HG03060 (cell line): Measurements from ENCODE around the gene RTL10.

Experiments
- ATAC-seq: cut with Tn5 transposase; IDR thresholded peaks from one replicate; pipeline ENCODE4 v1.9.1; 2021; ENCODE audit warnings: low read depth, moderate number of reproducible peaks; ENCODE audit not compliant: unreplicated experiment

Gene RTL10

GRCh38 chr22:19877626-19878339 is 23.1 kb upstream of the RTL10 start:
- ATAC-seq, result no peak

- ATAC-seq, result no peak
Observed at GRCh38 chr22:19876941-19877625, 22.4 kb upstream of the RTL10 start.

GRCh38 chr22:19876314-19876940 is 21.8 kb upstream of the RTL10 start:
- ATAC-seq, result no peak

- no peak for ATAC-seq
Observed at GRCh38 chr22:19875531-19876313, 21.0 kb upstream of the RTL10 start.

GRCh38 chr22:19875061-19875530 is 20.4 kb upstream of the RTL10 start:
- ATAC-seq, result no peak

- no peak for ATAC-seq
Observed at GRCh38 chr22:19874307-19875060, 19.8 kb upstream of the RTL10 start.

GRCh38 chr22:19873960-19874306 is 19.3 kb upstream of the RTL10 start:
- no peak for ATAC-seq

GRCh38 chr22:19873138-19873959 is 18.7 kb upstream of the RTL10 start:
- no peak for ATAC-seq

GRCh38 chr22:19872779-19873137 is 18.1 kb upstream of the RTL10 start:
- no peak for ATAC-seq

- ATAC-seq, result no peak
Observed at GRCh38 chr22:19871845-19872778, 17.4 kb upstream of the RTL10 start.

GRCh38 chr22:19871023-19871844 is 16.6 kb upstream of the RTL10 start:
- ATAC-seq, result no peak

GRCh38 chr22:19870153-19871022 is 15.7 kb upstream of the RTL10 start:
- ATAC-seq, result no peak

GRCh38 chr22:19869497-19870152 is 15.0 kb upstream of the RTL10 start:
- ATAC-seq, result no peak

GRCh38 chr22:19868773-19869471 is 14.2 kb upstream of the RTL10 start:
- ATAC-seq, result no peak

GRCh38 chr22:19868333-19868732 is 13.7 kb upstream of the RTL10 start:
- no peak for ATAC-seq

GRCh38 chr22:19867617-19868016 is 12.9 kb upstream of the RTL10 start:
- ATAC-seq, result no peak
